Lower lobe of right lung (tissue), 2 donors: ENCODE data around the gene STPG4. TPM values are rescaled to one million over a fixed set of nuclear protein-coding genes. Genes with fewer than 3 reads are reported as not detected.
A peak's percentile ranks its signal among the peaks of the same experiment; 100 is the strongest.

Source experiments
- ATAC-seq, 2 donors: fragments of 200-7000 bp; cut with Tn5 transposase; one replicate each; pipeline ENCODE4 v1.9.1; 2020 to 2022; ENCODE audit warnings: mild to moderate bottlenecking in 2 of 2, moderate library complexity in 2 of 2
- DNase-seq: peaks from one replicate; pipeline ENCODE4 v3.0.0-alpha.2; 2020
- H3K27ac ChIP-seq: fragments of 200-600 bp; one replicate; pipeline ENCODE4 v1.8.0; 2022
- H3K27me3 ChIP-seq: fragments of 200-600 bp; one replicate; pipeline ENCODE4 v1.8.0; 2022; ENCODE audit warnings: low read depth
- H3K36me3 ChIP-seq: fragments of 200-600 bp; one replicate; pipeline ENCODE4 v1.8.0; 2022; ENCODE audit warnings: mild to moderate bottlenecking
- H3K4me1 ChIP-seq: fragments of 200-600 bp; one replicate; pipeline ENCODE4 v1.8.0; 2022
- H3K4me3 ChIP-seq: fragments of 200-600 bp; one replicate; pipeline ENCODE4 v1.8.0; 2022; ENCODE audit warnings: mild to moderate bottlenecking
- H3K9me3 ChIP-seq: fragments of 200-600 bp; one replicate; pipeline ENCODE4 v1.8.0; 2022
- intact Hi-C: fragments of 100-400 bp; cut with DNase I; formaldehyde crosslinking; loops from one replicate; pipeline ENCODE4 v1.11.0; 2022
- total RNA-seq: library from RNA; stranded (reverse); fragmentation: NEBNext Ultra II Directional; extraction: Animal tissue kit (Norgen Biotek cat#: 25700); gene quantifications from one replicate; pipeline ENCODE4 v1.2.1, GENCODE V29; 2021
- TF ChIP-seq, protein P1 (sequence below): fragments of 200-600 bp; IDR thresholded peaks from one replicate; pipeline ENCODE4 v1.8.0; 2022; ENCODE audit warnings: antibody characterized with exemption, mild to moderate bottlenecking
- donor health status: DM: no; HTN: yes; CAD: no; lungs with severe emphysema.

The STPG4 gene
- total RNA-seq, 1 donor from 2014 or later, result 0.77 TPM

DNA sequence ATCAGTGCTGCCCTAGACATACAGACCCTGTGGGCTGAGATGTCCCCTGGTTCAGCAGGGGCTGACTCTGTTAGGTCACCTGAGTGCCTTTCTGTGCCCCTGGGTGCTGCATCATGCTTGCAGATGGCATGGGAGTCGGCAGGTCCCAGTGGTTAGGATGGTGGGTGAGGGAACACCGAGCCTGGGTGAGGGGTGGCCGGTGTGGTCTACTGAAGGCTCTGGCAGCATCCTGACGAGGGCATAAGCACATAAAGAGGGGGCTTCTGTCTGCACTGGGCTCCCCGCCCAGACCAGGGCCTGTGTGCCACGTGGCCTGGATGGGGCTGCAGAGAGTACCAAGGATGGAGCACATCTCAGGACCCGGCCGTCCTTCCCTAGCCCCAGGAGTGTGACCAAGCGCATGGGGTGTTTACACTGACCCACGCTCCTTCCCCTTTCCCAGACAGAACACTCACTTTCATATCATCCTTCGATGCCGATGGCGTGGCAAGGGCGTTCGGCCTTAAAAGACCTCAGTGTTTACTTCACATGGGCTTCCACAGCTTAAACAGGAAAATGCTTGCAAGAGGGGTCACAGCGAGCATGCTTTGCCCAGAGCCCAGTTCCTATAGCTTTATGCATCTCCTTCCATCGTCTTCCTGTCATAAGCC is 115.1 kb downstream of the STPG4 start:
- no peak overlapping the region for H3K4me3 ChIP-seq
- TF ChIP-seq, protein P1, sequence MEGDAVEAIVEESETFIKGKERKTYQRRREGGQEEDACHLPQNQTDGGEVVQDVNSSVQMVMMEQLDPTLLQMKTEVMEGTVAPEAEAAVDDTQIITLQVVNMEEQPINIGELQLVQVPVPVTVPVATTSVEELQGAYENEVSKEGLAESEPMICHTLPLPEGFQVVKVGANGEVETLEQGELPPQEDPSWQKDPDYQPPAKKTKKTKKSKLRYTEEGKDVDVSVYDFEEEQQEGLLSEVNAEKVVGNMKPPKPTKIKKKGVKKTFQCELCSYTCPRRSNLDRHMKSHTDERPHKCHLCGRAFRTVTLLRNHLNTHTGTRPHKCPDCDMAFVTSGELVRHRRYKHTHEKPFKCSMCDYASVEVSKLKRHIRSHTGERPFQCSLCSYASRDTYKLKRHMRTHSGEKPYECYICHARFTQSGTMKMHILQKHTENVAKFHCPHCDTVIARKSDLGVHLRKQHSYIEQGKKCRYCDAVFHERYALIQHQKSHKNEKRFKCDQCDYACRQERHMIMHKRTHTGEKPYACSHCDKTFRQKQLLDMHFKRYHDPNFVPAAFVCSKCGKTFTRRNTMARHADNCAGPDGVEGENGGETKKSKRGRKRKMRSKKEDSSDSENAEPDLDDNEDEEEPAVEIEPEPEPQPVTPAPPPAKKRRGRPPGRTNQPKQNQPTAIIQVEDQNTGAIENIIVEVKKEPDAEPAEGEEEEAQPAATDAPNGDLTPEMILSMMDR, result no peak
- no peaks in the 10 kb centered on the region for H3K9me3 ChIP-seq
- H3K27ac ChIP-seq, result peak overlapping the region; percentile 43
- peaks cover 74% of the 10 kb centered on the region for H3K4me1 ChIP-seq
- no peaks in the 10 kb centered on the region for H3K27me3 ChIP-seq
- intact Hi-C loops, result no loop called here
- H3K36me3 ChIP-seq, result peaks cover 47% of the 10 kb centered on the region
- ATAC-seq (no peak), DNase-seq (no peak)

GRCh38 chr2:47039489-47039870 is 115.6 kb downstream of the STPG4 start:
- Histone ChIP-seq H3K9me3 (no peaks in the 10 kb centered on the region), H3K27me3 (no peaks in the 10 kb centered on the region), H3K36me3 (peaks cover 42% of the 10 kb centered on the region), H3K4me1 (peaks cover 79% of the 10 kb centered on the region), H3K4me3 (no peak overlapping the region), H3K27ac (peak overlapping the region; percentile 43)
- intact Hi-C loops, result no loop called here
- DNase-seq, result no peak
- no peak for ATAC-seq
- TF ChIP-seq, protein P1, result no peak

- H3K4me1 ChIP-seq, result peaks cover 85% of the 10 kb centered on the region
- DNase-seq (no peak), ATAC-seq (no peak)
- intact Hi-C loops, result no loop called here
- H3K9me3 ChIP-seq, result no peaks in the 10 kb centered on the region
- TF ChIP-seq, protein P1, result no peak
- no peak overlapping the region for H3K4me3 ChIP-seq
- peaks cover 36% of the 10 kb centered on the region for H3K36me3 ChIP-seq
- no peaks in the 10 kb centered on the region for H3K27me3 ChIP-seq
- peak overlapping the region; percentile 43 for H3K27ac ChIP-seq
Observed at GRCh38 chr2:47038656-47039488, 116.2 kb downstream of the STPG4 start.

DNA sequence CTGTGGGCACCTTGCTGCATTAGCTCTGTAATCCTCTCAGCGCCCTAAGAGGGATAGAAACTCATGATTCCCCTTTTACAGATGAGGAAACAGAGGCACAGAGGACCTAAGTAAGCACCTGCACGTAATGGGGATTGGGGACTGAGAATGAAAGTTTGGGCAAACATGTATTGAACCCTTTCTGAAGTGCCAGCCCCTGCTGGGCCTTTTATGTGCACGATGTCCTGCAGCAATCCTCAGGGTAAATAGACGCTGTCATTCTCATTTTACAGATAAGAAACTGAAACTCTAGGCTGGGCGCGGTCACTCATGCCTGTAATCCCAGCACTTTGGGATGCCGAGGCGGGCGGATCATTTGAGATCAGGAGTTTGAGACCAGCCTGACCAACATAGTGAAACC is 117.4 kb downstream of the STPG4 start:
- H3K9me3 ChIP-seq, result no peaks in the 10 kb centered on the region
- no peaks in the 10 kb centered on the region for H3K27me3 ChIP-seq
- peaks cover 85% of the 10 kb centered on the region for H3K4me1 ChIP-seq
- H3K4me3 ChIP-seq, result no peak overlapping the region
- TF ChIP-seq, protein P1, result no peak
- intact Hi-C loops, result no loop called here
- DNase-seq, result no peak
- peaks cover 32% of the 10 kb centered on the region for H3K36me3 ChIP-seq
- no peak for ATAC-seq
- H3K27ac ChIP-seq, result no peak overlapping the region

Other genes starting within 250 kb of the STPG4 start
- gene MCFD2, start 239.5 kb downstream of the STPG4 start, total RNA-seq, result 82.3 TPM
- gene TTC7A, start 214.1 kb downstream of the STPG4 start, total RNA-seq, result 60.9 TPM
- 469 TPM for gene CALM2, start 21.2 kb upstream of the STPG4 start, total RNA-seq
- 104 TPM for gene EPCAM, start 214.0 kb upstream of the STPG4 start, total RNA-seq
- gene MSH2, start 247.8 kb upstream of the STPG4 start, total RNA-seq, result 13.1 TPM